NCI-H774 (cell line): ENCODE results near the gene SAMD8.
"Not testable (repeated sequence)": the region's sequence is repeated elsewhere in the genome, so short reads cannot be mapped to it uniquely, and the experiment has no call there.

Experiments used
- DNase-seq: peaks from one replicate; lab custom pipeline; 2025; lab: John Stamatoyannopoulos, UW

Gene SAMD8

DNA sequence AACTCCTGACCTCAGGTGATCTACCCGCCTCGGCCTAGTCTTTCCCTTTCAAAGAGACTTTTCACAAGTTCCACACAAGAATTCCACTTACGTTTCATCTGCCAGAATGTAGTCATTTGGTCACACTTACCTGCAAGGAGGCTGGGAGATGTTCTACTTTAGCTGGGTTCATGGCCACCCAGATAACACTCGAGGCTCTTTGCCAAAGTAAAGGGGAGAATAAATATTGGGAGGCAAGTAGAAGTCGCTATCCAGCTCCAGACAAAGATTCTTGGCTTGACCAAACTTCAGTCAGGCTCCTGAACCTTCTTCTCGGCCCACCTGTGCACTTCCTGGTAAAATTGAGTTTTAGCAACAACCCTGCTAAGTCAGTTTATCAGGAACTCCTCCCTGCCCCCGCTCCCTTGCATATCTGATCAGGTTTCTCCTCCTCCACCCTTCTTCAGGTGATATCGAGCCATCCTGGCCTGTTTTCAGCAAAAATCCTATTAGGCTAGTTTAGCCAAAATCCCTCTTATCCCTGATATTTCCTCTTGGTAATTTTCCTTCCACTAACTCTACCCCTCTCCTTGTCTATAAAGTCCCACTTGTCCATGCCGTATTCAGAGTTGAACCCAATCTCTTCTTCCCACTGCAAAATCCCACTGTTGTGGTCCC lies 25.1 kb upstream of the SAMD8 start:
- no peak for DNase-seq

DNA sequence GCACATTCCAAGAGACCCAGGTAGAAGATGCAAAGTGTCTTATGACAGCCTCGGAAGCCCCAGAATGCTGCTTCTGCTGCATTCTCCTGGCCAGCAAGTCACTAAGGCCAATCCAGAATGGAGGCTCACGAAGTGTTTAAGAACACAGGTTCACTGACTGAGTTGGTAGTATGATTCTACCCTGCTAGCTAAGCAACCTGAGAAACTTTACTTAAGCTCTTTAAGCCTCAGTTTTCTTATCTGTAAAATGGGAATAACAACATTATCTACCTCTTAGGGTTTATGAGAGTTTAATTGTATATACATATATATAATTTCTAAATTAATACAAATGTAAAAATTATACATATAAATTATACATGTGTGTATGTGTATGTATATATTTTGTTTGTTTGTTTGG lies 22.8 kb upstream of the SAMD8 start:
- no peak for DNase-seq

DNA sequence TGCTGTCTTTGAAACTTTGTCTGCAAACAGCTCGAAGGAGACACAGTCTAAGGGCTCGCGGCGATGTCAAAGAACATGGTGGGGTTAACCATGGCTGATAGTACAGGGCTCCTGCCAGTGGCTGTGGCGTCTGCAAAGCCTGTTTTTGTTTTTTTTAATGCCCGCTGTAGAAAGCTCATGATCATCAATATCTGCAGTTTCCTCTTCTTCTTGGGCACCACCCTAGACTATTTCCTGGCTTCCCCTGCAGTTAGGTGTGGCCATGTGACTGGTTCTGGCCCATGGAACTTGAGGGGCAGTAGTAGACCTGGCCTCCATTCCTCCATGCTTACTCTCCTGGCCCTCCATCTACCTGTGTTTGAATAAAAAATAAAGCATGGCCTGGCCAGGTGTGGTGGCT lies 21.8 kb upstream of the SAMD8 start:
- DNase-seq: no peak

DNA sequence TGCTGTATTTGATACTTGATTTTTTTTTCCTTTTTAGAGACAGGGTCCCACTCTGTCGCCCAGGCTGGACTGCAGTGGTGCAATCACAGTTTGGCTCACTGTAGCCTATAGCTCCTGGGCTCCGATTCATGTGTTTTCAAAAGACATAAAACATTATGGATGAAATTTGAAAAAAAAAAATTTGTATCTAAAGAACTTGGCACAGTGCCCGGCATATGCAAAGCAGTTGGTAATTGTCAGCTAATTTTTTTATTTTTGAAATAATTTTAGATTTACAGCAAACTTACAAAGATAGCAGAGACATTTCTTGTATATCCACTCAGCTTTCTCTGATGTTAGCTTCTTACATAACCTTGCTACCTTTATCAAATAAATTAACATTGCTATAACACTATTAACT lies 20.3 kb upstream of the SAMD8 start:
- no peak for DNase-seq

DNA sequence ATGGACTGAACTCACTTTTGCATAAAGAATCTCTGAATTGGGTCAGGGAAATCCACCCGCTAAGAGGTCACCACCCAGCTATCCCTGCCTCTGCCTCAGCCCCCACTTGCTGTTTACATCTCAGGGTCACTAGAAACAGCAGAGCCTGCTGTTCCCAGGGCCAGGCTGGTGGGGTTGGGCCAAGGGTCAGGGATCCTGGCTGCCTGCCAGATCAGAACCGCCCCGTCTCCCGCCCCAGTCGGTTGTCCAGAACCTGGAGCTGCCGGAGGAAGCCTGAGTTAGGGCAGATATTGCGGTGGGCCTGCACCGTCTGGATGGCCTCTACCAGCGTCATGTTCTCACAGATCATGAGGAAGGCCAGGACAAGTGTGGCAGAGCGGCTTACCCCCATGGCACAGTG lies 17.0 kb upstream of the SAMD8 start:
- DNase-seq: no peak

DNA sequence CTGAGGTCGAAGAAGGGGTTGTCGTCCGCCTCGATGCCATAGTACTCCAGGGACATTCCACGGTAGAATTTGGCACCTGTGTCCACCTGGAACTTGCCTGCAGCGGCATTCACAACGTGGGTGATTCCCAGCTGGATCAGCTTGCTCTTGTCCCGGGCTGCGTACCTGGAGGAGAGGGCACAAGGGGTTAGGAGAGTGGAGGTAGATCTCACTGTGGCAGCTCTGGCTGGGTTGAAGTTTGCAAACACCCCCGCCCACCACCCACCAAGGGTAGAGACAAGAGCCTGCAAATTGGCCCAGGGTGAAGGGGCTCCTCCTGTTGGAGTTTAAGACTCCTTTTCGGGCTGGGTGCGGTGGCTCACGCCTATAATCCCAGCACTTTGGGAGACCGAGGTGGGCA lies 15.8 kb upstream of the SAMD8 start:
- DNase-seq: no peak

DNA sequence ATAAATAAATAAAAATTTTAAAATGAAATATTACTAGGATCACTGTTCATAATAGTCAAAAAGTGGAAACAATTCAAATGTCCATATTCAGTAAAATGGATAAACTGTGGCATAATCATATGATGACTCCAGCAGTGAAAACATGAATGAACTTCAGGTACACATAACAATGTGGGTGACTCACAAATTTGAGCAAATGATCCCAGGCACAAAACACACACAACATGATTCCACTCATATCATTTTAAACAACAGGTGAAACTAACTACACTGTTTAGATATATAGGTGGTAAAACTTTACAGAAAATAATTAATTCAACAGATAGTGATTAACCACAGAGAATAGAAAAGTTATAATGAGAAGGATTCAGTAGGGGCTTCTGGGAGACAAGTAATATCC lies 14.7 kb upstream of the SAMD8 start:
- no peak for DNase-seq

DNA sequence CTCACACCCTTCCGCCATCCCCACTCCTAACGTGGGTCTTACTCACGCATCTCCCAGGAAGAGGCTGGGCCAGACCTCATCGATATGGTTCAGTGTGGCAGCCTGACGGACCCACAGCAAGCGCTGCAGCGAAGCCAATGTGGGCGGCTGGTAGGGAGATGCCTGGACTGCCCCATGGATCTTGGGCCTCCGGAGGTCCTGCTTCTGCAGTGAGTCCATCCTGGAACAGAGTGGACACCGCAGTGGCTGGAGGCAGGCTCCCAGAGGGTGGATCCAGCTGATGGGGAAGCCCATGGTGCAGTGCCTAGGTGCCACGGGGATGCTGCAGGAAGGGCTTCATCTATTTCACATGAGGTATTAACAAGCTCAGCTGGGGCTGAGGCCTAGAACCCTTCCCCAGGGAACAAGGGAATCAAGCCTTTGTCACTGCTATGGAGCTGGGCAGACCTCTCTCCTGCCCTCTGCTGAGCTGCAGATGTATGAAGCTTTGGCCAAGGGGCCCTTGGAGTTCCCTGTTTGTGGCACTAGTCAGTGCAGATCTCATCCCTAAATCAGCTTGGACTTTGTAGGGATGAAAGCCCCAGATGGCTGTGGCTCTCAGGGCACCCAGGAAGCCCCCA lies 13.7 kb upstream of the SAMD8 start:
- no peak for DNase-seq

DNA sequence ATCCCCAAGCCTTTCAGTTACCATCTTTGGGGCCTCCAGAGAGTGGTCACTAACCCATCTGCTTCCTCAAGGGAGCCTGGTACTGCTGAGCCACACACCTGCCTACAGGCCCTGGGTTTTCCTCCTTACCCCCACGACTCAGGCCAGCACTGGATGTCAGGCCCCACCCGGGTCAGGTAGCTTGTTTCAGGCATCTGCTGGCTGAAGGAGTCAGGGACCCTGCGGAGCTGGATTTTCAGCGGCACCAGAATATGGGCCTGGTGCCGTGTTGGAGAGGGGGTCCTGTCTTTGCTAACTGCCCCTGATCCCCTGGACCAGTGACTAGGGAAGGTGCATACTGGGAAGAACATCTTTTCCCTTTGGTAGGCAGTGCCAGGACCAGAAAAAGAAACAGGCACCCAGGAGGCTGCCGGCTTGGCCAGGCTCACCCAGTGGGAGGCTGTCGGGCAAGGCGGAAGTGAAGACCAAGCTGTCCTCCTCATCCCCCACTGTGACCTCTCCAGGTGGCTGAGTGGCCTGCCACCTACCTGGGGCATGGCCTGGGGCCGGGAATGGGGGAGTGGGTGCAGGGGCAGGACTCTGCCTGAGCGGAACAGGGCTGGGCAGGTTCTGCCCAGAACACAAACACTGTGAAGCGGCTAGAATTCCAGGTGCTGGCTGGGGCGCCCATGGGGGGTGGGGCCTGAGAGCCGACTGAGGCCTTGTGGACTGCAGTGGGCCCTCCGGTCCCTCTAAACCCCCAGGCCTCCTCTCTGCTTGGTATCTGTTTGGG lies 12.4 kb upstream of the SAMD8 start:
- DNase-seq: no peak

DNA sequence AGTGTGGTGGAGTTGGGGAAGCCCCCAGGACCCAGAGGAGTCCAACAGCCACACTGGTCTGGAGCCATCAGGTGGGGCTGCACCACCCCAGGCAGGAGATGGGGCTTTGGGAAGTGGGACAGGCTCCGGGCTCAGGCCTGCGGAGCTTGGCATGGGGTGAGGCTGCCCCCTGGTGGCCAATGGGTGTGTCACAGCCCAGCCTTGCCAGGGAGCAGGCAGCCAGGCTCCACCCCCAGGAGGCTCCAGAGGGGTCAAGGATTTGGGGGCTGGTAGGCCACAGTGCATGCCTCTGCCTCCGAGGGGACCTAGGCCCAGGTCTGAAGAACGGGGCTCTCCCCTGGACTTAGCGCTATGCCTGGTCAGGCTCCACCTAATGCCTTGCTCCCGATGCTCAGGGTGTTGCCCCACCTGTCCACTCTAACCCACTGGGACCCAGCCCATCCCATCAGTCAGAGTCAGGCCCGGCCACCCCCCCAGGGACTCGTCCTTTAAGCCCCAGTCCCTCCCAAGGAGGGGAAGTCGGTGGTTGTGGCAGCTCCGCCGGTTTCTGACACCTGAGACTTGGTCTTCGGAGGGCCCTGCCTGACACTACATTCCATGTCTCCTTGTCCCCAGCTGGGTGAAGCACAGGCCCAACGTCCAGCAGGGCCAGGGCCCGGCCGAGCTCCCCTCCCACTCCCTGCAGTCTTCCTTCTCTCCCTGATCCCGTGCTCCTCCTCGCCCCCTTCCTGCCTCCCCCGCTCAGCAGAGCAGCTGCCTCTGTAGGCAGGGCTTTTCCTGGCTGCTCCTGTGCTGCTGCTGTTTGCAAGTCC lies 11.3 kb upstream of the SAMD8 start:
- peak; percentile 52 for DNase-seq

DNA sequence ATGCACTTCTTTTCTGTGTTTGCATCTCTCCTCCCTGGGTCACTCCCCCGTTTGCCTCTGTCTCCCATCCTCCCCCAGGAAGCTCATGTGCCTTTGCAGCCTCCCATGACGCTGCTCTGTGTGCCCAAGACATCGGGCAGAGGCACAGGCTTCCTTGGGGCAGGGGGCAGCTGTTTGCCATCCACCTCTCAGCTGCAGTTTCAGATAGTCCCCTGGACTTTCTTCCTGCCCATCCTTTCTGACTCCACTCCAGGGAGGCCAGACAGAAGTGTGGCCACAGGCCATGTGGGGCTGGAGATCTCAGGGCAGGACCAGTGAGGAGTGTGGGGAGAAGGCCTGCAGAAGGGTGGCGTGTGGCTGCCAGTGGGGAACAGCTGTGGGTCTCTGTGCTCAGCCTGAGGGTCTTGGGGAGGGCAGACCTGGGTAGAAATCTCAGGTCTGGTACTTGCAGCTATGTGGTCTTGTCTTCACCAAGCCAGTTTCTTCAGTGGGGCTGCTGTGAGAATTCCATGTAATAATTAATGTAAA lies 10.6 kb upstream of the SAMD8 start:
- no peak for DNase-seq

DNA sequence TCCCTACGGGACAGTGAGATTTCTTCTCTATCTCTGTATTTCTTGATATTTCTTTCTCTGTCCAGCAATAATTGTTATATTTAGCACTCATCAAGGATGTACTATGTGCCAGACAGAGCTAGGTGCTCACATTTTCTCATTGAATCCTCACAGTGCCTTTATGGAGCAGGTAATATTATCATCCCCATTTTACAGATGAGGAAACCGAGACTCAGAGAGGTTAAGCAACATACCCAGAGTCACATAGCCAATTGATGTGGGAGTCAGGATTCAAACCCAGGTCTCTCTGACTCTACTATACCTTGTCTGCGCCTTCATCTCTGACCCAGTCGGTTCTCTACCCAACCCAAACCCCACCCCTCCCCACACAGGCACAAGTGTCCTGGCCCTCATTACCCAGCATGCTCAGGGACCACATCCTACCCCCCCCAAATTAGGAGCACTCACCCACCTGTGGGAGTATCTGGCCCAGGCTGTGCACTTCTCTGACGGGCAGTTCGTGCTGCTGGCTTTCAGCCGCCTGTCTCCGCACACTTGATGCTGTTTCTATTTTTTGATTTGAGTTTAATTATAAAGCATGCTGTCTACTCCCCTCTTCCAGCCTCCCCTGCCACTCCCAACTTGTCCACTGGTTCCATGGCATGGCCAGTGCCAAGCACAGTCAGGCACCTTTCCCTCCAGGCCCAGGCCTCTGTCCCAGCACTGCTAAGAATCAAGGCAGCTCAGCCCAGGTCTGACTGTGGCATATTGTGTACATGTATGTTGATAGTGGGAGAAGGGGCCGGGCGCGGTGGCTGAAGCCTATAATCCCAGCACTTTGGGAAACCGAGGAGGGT lies 9.8 kb upstream of the SAMD8 start:
- DNase-seq: no peak

DNA sequence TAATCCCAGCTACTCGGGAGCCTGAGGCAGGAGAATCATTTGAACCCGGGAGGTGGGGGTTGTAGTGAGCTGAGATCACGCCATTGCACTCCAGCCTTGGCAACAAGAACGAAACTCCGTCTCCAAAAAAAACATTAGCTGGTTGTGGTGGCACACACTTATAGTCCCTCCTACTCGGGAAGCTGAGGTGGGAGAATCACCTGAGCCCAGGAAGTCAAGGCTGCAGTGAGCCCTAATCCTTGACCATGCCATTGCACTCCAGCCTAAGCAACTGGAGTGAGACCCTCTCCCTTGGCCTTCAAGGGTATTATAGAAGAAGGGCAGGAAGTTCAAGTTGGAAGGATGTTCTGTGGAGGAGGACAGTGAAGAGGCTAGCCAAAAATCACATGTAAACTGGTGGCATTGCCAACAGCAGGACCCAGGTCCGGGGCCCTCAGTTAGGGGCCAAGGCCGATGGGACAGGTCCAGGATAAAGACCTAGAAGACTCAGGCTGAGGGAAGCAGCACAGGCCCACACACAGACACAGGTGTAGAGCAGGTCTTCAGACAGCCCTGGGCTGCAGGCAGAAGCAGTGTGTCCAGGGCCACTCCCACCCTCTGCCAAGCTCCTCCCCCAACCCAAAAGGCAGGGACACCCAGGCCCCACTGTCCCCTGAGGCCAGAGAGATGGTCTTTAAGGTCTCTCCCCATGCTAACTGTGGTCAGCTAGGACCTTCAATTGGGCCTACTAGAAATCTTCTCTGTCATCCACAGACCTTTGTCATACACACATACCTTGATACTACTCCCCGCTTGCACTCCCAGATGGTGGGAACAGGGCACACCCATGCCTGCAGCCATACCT lies 8.4 kb upstream of the SAMD8 start:
- DNase-seq: no peak

DNA sequence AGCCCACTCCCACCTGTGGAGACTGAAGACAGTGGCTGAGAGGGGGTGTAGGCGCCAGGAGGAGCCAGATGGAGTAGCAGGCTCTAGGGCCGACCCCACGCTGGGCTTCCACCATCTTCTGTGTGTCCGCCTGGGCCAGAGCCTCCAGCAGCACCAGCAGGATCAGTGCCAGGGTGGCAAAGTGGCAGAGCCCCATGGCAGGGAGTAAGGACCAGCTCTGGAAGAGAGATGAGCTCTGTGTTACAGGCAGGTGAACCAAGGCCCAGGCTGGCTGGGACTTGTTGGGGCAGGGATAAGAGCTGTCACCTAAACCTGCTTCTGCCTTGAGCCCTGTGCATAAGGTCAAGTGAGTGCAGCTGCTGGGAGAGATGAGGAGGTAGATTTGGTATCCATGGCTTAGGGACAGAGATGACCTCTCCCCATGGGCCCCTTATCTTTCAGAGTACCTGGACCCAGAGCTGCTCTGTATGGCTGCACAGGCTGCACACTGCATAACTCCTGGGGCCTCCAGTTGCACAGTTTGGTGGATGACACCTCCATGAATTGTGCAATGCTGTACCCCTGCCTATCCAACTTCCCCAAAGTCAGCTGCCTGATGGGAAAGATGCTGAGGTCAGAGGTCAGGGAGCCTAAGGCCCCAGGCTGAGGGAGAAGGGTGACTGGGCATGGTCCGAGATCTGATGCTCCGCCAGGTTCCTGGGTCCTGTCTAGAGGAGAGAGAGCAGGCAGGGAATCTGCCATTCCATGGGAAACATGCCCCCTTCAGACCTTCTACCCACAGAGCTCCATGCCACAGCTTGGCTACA lies 7.4 kb upstream of the SAMD8 start:
- no peak for DNase-seq

DNA sequence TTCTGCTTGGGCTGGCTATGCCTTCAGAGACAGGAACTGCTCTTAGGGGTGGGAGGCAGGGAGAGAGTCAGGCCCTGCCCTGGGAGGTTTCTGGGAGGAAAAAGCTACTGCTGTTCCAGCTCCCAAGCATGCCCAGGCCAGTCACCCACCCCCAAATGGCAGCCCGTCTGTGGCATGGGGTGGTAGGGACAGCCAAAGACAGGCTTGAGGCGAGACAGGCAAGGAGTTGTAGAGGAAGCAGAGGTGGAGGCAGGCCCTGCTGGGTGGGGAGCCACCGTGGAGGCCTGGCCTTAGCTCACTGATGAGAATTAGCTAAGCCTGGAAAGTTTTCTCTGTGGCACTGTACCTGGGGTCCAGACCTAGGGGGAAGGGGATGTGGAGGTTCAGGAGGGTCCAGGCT lies 6.6 kb upstream of the SAMD8 start:
- no peak for DNase-seq

DNA sequence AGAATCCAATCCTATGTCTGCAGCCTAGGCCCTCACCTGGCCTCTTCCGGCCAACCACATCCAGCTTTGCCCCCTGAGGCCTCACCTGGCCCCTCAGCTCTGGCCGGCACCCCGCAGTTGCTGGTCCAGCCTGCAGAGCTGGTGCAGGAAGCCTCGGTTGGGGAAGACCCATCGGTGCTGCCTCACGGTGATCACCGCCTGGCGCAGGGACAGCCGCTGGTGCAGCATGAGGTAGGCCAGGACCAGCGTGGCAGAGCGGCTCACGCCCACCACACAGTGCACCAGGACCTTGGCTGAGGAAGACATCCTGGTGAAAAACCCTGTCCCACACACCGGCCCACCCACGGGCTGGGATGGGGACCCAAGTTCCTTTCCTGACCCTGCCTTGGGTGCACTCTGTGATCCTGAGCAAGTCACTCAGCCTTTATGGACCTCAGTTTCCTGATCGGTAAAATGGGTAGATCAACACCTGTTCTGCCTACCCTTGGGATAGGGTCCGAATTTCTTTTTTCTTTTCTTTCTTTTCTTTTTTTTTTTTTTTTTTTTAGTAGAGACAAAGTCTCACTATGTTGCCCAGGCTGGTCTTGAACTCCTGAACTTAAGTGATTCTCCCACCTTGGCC lies 5.8 kb upstream of the SAMD8 start:
- no peak for DNase-seq

DNA sequence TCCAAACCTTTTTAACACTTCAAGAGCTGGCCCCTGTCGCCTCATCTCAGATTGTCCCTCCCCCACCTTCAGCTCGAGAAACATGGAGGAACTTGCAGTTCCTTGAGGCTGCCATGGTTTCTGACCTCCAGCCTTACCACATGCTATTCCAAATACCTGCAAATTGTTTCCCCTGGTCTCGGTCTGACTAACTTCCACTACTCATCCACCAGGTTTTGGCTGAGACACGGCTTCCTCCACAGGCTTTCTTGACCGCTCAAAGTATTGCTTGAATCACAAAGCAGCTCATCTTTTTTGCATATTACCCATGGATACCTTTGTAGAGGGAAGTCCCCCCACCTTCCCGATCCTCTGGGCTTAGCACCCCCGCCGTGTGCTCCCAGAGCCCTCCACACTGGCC lies 5.2 kb upstream of the SAMD8 start:
- no peak for DNase-seq

DNA sequence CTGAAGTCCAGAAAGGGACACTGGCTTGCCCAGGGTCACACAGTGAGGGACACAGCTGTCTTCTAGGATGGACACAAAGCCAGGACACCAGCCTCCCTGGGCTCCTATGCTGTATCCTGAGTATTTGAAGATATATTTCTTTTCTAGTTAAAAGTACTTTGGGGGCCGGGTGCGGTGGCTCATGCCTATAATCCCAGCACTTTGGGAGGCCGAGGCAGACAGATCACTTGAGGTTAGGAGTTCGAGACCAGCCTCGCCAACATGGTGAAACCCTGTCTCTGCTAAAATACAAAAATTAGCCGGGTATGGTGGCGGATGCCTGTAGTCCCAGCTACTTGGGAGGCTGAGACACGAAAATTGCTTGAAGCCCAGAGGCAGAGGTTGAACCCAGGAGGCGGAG lies 4.6 kb upstream of the SAMD8 start:
- not testable (repeated sequence) for DNase-seq
